Measurements from ENCODE around the gene CEP192. TPM values are rescaled to one million over a fixed set of nuclear protein-coding genes. Genes with fewer than 3 reads are reported as not detected.

CEP192 gene
- total RNA-seq, 4 donors from 2014 or later: 16.5 to 41.2 (median 30.0) TPM

- no peak for TF ChIP-seq POLR2A (IDR thresholded peaks at IDR 0.05)
- no peak for TF ChIP-seq EP300 (IDR thresholded peaks at IDR 0.05)
- TF ChIP-seq CTCF (IDR thresholded peaks at IDR 0.05): no peak
- WGBS, 2 donors: 96 to 97% methylated on average over 6 of the region's 6 CpGs
Observed at GRCh38 chr18:13051159-13051558, 60.0 kb downstream of the CEP192 start.

GRCh38 chr18:13051950-13052349 is 60.8 kb downstream of the CEP192 start:
- no peaks in the 10 kb centered on the region for H3K4me1 ChIP-seq
- peaks cover 0 to 88% (median 12%) of the 10 kb centered on the region in 3 donors for H3K36me3 ChIP-seq
- 82 to 91% methylated on average over 4 of the region's 4 CpGs for WGBS, 2 donors

More at GRCh38 chr18:13051159-13051558, 60.0 kb downstream of the CEP192 start:
- Histone ChIP-seq H3K4me1 (no peaks in the 10 kb centered on the region), H3K4me3 (no peak overlapping the region), H3K27ac (no peak overlapping the region), H3K27me3 (no peaks in the 10 kb centered on the region), H3K36me3 (peaks cover 0 to 85% (median 7%) of the 10 kb centered on the region in 3 donors), H3K9me3 (no peaks in the 10 kb centered on the region)
- no peak for DNase-seq (ENCODE audit: low spot score in 2 of 2)

GRCh38 chr18:13054336-13054735 is 63.2 kb downstream of the CEP192 start:
- H3K4me3 ChIP-seq: no peak overlapping the region
- H3K27me3 ChIP-seq: no peaks in the 10 kb centered on the region
- H3K4me1 ChIP-seq: no peaks in the 10 kb centered on the region
- DNase-seq (ENCODE audit: low spot score in 2 of 2): no peak
- TF ChIP-seq CTCF (IDR thresholded peaks at IDR 0.05) (no peak), POLR2A (IDR thresholded peaks at IDR 0.05) (no peak), EP300 (IDR thresholded peaks at IDR 0.05) (no peak)
- H3K9me3 ChIP-seq: no peaks in the 10 kb centered on the region
- no peak overlapping the region for H3K27ac ChIP-seq
- H3K36me3 ChIP-seq: peaks cover 0 to 95% (median 13%) of the 10 kb centered on the region in 3 donors
- 83 to 88% methylated on average over 2 of the region's 2 CpGs for WGBS, 2 donors

More at GRCh38 chr18:13051950-13052349, 60.8 kb downstream of the CEP192 start:
- TF ChIP-seq EP300 (IDR thresholded peaks at IDR 0.05) (no peak), POLR2A (IDR thresholded peaks at IDR 0.05) (no peak), CTCF (IDR thresholded peaks at IDR 0.05) (no peak)
- no peak overlapping the region for H3K4me3 ChIP-seq
- no peaks in the 10 kb centered on the region for H3K9me3 ChIP-seq
- no peaks in the 10 kb centered on the region for H3K27me3 ChIP-seq
- no peak overlapping the region for H3K27ac ChIP-seq
- DNase-seq (ENCODE audit: low spot score in 2 of 2): no peak

GRCh38 chr18:13061630-13062189 is 70.5 kb downstream of the CEP192 start:
- peaks cover 0 to 80% (median 3%) of the 10 kb centered on the region in 3 donors for H3K36me3 ChIP-seq
- no peaks in the 10 kb centered on the region for H3K4me1 ChIP-seq
- no peaks in the 10 kb centered on the region for H3K27me3 ChIP-seq
- WGBS, 2 donors: 92 to 97% methylated on average over 4 of the region's 4 CpGs
- no peak overlapping the region for H3K4me3 ChIP-seq
- H3K27ac ChIP-seq: no peak overlapping the region
- H3K9me3 ChIP-seq: no peaks in the 10 kb centered on the region
- no peak for DNase-seq (ENCODE audit: low spot score in 2 of 2)
- TF ChIP-seq EP300 (IDR thresholded peaks at IDR 0.05) (no peak), POLR2A (IDR thresholded peaks at IDR 0.05) (no peak), CTCF (IDR thresholded peaks at IDR 0.05) (no peak)

- WGBS, 2 donors: 76 to 78% methylated on average over 4 of the region's 4 CpGs
- DNase-seq (ENCODE audit: low spot score in 2 of 2): no peak
- Histone ChIP-seq H3K27me3 (no peaks in the 10 kb centered on the region), H3K4me1 (no peaks in the 10 kb centered on the region), H3K27ac (no peak overlapping the region), H3K9me3 (no peaks in the 10 kb centered on the region), H3K36me3 (peaks cover 3 to 75% (median 5%) of the 10 kb centered on the region in 3 donors), H3K4me3 (no peak overlapping the region)
- TF ChIP-seq POLR2A (IDR thresholded peaks at IDR 0.05) (no peak), CTCF (IDR thresholded peaks at IDR 0.05) (no peak), EP300 (IDR thresholded peaks at IDR 0.05) (no peak)
Observed at GRCh38 chr18:13067124-13067523, 76.0 kb downstream of the CEP192 start.

Measured in tibial nerve (tissue), 4 donors.